AG09319 (cell line): ENCODE results near the gene ITPKB.

Experiments
- DNase-seq: peaks from one replicate; pipeline ENCODE4 v3.0.0-alpha.2; 2010; ENCODE audit warnings: low read depth; ENCODE audit errors: extremely low read depth
- TF ChIP-seq, protein P1 (sequence below): IDR thresholded peaks from 2 replicates; pipeline ENCODE4 v1.5.1; 2011; ENCODE audit warnings: low read depth, mild to moderate bottlenecking, inconsistent platforms, low read length, moderate library complexity

The ITPKB gene

DNA sequence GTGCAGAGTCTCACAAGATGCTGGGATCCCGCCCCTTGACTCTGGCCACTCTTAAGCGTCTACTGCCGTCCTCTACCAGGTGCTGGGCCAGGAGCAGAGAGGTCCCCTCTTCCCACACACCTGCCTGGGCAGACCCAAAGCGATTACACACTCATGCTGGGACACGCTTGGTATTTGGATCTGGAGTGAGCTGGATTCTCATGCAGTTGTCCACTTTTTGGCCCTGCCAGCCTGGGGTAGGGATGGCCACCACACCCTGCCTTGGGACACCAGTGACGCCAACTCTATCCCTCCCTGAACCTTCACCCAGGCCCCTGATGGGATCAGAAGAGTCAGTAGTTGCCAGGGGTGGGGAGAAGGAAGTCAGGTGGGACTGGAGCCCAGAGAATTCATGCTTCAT is 28.6 kb downstream of the ITPKB start:
- TF ChIP-seq, protein P1, sequence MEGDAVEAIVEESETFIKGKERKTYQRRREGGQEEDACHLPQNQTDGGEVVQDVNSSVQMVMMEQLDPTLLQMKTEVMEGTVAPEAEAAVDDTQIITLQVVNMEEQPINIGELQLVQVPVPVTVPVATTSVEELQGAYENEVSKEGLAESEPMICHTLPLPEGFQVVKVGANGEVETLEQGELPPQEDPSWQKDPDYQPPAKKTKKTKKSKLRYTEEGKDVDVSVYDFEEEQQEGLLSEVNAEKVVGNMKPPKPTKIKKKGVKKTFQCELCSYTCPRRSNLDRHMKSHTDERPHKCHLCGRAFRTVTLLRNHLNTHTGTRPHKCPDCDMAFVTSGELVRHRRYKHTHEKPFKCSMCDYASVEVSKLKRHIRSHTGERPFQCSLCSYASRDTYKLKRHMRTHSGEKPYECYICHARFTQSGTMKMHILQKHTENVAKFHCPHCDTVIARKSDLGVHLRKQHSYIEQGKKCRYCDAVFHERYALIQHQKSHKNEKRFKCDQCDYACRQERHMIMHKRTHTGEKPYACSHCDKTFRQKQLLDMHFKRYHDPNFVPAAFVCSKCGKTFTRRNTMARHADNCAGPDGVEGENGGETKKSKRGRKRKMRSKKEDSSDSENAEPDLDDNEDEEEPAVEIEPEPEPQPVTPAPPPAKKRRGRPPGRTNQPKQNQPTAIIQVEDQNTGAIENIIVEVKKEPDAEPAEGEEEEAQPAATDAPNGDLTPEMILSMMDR = no peak
- DNase-seq = no peak

DNA sequence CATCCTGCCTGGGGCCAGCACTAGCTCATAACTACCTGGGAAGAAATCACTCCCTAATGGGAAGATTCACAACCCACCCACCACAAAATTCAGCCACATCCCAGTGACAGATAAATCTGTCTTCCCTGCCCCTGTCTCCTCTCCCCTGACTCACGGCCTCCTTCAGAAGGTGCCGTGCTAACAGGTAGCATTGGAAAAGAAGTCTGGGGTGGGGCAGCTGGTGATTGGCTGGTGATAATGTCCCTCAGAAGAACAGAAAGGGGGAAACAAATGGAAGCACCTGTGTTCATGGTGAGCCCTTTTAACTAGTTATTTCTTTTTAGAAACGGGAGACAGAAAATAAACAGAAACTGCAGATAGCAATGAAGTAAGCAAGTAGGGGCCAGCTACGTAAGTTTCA is 29.1 kb downstream of the ITPKB start:
- DNase-seq = no peak
- TF ChIP-seq, protein P1 = no peak

DNA sequence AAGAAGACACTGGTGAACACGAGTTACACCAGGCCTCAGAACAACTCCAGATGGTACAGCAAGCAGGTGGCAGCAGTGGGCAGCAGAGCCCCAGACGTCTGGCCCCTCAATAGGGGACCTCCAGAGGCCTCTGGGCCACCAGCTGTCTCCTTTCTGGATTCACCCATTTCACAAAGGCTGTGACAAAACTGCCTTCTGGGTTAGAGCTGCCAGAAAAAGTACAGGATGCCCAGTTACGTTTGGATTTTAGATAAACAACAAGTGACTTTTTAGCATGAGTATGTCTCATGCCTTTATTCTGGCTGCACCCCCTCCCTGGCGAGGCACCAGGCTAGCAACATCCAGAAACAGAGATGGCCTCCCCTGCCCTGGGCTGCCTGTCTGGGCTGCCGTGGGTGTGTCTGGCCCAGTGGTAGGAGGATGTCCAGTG is 30.1 kb downstream of the ITPKB start:
- DNase-seq = no peak
- TF ChIP-seq, protein P1 = no peak

DNA sequence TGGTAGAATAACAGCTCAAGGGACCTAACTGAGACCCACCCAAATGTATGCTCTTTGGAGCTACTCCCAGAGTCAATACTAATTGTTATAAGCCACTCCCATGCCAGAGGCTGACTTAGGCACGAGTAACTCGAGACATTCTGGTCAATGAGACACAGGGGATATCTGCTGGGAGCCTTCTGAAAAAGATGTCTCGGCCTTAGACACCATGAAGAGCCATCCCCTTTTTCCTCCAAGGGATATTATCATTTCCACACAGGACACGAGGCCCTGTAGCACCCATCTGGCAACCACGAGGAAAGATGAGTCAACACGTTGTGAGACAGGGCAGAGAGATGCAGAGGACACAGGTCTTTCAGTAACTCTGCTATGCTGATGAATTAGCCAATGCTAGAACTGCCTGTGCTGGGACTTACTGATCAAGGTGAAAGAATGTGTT is 30.7 kb downstream of the ITPKB start:
- TF ChIP-seq, protein P1 = no peak
- no peak for DNase-seq

DNA sequence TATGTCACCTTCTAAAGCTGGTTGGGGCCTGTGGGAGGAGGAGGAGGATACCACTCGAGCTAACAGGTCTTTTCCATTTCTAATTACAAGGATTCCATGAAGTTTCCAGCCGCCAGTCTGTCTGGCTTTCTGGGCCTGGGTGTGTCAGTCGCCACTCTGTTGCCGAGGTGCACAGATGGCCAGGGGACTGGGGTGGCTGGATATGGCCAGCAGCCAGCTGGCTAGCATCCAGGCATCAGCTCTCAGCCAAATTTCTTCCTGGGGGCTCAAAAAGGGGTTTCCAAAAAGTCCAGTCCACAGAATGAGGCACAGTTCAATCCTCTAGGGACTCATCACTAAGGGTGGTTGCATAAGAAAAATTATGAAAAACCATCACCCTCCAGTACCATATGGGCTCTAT is 32.4 kb downstream of the ITPKB start:
- TF ChIP-seq, protein P1 = no peak
- DNase-seq = no peak

DNA sequence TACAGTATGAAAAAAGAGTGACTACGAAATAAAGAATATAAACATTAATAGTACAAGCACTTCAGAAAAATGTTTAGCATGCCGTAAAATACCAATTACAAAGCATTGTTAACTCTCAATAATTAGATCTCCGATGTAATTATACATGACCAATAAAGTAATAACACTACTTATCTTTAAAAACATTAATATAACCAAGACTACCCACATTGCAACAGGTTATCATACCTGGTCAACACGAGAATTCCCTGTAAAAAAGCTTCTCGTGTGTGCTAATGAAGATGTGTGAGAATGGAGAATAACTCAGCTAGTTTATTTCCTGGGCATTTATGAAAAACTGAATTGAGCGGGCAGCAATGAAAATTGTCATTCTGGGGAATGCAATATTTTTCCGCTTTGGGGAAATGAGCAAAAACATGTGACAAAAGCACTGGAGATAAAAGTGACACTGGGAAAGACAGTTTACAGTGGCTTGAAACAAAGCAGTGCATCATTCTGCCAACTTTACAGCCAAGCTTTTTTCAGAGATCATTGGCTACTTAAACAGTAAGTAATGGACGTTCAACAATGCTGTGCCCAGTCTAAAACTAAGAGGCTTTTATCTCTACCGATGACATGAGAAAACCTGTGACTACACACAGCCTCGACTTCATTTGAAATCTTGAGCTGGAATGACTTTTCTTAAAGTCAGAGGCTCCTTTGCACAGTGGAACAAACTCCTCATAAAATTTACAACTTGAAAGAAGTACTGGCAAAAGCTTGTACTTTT is 34.7 kb downstream of the ITPKB start:
- DNase-seq = no peak
- TF ChIP-seq, protein P1 = no peak

DNA sequence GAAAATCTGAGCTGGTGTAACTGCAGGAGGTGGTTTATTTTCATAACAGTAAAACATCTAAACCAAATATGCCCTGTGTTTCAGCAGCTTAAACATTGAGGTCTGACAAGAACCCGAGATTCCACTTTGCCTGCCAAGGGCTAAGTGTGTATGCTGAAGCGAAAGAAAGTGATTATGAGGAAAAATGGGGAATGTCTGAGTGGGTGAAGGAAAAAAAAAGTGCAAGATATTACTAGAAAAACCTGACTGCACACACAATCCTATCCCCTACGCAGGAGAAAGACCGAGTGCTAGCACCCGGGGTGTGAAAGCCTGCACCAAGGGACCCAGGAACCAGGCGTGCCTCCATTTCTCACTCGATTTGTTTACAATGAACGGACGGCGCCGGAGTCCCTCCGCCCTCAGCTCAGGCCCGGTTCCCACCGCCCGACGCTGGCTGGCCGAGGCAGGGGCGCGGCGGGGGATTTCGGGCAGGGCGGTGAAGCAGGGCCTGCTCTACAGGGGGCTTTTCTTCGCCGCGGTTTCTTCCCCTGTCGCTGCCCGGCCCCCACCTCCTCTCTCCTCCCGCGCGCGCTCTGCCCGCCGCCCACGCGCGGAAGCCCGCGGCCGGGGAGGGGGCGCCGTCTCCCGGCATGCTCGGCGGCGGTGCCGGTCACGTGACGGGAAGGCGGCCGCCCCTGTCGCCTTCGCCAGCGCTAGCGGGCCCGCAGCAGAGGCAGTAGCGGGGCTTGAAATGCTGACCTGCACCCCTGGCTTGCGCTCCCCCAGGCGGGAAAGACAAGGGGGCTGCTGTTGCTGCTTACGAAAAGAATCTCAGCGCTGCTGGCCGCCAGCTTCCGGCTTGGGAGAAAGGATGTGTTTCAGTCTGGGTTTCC is 35.9 kb downstream of the ITPKB start:
- TF ChIP-seq, protein P1 = no peak
- DNase-seq = no peak
